HG03095 (cell line): ENCODE results near the gene FBN1.

Source experiments
- ATAC-seq: cut with Tn5 transposase; IDR thresholded peaks from one replicate; pipeline ENCODE4 v1.9.1; 2021; ENCODE audit warnings: moderate library complexity; ENCODE audit not compliant: unreplicated experiment

FBN1 gene

DNA sequence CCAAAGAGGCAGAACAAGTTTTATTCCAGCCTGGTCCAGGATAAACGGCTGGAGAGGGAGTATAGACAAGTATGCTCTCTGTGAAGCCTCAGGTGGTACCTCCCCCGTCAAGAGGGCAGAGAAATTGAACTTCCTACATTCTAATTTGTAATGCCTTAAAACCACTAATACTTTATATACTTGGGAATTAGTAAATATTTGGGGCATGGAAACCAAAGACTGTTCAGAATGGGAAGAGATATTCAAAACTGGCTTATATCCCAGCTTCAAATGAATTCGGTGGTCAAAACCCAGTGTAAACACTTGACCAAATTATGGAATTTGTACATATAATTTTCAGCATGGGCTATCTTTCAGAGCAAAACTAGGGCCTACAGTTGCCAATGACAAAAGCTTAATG lies 122.6 kb downstream of the FBN1 start:
- no peak for ATAC-seq

DNA sequence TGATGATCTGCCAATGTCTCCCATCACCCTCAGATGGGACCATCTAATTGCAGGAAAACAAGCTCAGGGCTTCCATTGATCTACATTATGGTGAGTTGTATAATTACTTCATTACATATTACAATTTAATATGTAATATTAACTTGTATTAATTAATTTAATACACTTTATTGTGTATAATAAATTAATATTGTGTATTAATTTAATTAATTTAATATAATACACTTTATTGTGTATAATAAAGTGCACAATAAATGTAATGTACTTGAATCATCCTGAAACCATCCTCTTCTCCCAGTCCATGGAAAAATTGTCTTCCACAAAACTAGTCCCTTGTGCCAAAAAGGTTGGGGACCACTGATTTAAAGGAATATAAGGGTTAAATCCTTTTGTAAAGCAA lies 123.4 kb downstream of the FBN1 start:
- ATAC-seq: no peak

DNA sequence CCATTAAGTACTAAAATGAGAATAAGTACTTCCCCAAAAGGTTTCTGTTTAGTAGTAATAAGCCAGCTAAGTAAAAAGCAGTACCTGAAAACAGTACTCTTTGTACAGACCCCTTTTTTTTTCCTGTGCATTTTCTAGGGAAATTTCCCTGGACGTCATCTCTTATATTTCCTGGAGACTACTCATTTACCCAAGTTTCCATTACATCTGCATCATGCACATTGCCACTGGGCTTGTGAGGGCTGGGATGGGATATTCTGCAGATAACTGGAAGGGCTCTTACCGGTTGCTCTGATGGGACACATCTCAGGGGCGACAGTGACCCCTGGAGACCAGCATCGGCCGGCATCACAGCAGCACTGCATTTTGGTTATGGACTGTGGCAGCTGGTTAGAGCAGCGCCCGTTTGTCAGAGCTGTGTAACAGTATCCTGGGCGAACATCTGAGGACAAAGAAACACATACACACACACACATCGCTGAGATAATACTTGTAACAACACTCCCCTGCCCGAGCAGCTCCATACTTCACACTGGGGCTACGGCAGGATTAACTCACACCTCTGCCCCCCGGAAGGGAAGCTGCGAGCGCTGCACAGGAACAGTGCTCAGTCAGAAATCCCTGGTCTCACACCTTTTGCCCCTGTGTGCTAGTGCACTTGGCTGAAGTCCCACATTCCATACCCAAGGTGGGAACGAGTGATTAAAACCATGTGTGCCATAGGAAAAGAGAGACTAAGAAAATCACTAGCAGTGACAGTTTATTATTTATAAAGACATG lies 124.9 kb downstream of the FBN1 start:
- ATAC-seq: no peak

DNA sequence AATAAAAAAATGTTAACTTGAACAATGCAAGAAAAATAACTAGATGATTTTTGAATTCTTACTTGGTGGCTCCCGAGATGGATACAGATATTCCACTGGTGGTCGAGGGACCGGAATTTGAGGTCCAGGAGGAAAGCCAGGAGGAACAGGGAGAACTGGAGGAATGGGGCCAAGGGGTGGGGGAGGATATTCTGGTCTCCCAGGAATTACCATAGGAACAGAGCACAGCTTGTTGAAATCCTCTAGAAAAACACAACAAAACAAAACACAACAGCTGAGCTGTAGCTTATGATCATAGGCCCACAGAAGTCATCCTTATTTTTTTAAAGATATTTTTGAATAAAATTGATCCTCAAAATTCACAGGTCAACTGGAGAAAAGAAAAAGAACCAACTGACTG lies 129.4 kb downstream of the FBN1 start:
- ATAC-seq: no peak

DNA sequence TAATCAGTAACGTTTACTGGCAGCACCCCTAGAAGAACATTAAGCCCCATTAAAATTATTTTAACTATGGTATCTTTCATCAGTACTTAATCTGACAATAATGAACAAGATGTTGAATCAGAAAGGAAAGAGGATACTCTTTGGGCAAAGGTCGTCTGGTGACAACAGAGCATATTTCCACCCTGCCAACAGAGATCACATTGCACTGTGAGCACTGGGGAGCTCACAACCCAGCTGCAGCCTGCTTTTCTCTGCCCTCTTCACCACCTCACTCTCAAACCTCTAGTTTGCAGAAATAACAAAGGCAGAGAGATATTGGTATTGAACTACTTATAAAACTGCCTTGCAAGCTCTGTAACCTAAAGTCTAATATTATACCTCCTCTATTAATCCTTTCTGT lies 130.0 kb downstream of the FBN1 start:
- no peak for ATAC-seq

DNA sequence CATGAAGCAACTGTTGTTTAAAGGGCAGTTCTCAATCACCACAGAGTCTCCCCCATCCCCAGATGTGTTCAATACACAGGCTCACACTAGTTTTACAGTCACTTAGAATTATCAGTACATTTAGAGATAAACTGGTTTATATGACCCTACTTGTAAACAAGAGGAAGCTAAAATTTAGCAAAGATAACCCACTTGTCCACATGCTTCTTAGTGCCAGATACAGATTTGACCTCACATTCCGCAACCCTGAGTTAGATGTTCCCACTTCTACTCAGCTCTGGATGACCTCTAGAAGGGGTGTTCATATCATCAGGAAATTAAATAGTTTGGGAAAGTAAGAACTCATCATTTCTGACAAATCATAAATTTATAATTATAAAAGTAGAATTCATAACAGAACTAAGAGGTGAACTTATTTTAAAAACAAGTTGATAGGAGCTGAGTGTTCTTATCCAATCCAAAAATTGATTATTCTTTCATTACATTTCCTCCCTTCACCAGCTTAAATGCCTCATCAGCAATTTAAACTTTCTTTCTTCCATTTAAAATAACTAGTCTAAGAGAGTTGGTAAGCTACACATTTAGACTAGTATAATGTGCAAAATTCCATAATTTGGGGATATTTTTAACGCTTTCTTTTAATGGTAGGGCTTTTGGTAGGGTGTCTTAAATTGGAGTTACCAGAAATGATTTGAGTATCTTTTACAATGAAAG lies 131.2 kb downstream of the FBN1 start:
- no peak for ATAC-seq

DNA sequence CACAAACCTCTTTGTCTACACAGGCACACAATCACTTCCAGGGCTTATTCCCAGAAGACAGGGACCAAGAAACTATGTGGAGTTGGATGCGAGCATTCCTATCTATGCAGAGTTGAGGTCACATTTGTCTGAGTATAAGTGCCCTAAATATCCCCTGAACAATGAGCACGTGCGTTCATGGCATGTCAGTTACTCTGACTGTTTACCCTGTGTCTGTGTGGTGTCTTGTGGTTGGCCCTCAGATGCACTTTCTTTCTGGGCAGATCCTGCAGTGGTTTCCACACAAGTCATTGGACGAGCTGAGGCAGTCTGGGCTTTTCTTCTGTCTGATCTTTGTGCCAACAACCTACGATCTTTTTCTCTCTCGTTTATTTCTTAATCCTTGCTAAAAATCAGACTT lies 134.5 kb downstream of the FBN1 start:
- ATAC-seq: no peak

DNA sequence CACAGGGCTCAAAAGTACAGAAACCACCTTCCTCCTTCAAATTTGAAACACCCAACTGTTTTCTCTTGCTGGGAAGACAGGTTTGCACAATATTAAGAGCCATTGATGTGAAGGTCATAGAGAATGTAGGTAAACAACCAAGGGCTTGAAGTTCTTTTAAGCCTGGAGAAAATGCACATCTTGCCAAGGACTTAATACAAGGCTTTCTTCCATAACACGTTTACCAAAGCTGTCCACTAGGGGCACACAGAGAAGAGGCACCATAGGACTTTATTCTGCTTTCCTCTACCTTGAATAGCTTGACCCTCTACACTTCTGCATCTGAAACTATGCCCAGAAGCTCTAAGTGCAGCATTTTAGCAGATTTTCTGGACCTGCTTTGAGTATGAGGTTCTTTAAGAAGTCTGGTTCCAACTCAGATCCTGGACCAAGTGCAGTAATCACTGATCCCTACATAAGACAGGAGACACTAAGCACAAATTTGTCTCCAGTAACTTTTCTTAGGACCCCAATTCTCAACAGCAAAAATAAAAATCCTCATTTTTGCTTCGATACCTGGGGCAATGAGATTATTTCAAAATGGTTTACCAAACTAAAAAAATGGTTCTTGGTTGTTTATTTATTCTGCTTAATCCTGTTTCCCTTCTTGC lies 138.0 kb downstream of the FBN1 start:
- ATAC-seq: no peak

DNA sequence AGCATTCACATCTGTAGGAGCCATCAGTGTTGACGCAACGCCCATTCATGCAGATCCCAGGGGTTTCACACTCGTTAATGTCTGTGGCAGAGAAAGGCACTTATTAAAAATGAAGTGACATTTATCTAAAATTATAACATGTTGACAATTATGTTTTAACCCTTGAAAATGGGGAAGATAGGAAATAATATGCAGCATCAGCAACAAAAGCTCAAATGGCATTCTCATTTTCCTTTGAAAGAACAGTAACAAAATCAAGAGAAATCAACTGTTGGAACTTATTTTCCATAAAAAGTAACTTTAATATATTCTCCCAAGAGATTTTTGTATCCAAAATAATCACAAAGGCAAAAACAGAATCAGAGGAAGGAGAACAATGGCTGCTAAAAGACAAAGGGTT lies 140.4 kb downstream of the FBN1 start:
- ATAC-seq: no peak

DNA sequence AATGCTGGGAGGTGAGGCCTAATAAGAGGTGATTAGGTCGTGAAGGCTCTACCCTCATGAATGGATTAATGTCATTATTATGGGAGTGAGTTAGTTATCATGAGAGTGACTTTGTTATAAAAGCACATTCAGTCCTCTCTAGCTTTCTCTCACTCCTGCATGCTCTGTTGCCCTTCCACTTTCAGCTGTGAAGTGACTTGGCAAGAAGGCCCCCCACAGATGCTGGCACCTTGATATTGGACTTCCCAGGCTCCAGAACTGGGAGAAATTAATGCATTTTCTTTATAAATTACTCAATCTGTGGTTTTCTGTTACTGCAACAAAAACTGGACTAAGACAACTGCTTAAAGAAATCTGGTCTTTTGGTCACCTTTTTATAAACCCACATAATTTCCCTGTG lies 144.3 kb downstream of the FBN1 start:
- ATAC-seq: no peak

DNA sequence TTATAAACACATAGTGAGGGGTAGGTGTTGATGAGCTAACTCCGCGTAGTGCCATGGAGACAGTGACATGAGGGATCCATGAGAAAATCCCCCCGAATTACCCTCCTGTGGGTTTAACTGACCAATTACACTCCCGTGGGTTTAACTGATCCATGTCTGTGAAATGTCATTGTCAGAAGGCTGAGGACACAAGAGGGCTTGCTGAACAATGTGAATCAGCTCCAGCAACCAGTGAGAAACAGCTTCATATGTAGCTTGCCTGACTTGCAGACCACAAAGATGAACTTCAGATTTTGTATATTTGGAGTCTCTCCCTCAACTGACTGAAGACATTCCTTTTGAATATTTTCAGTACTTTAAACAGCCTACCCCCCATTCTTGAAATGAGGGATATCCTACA lies 144.9 kb downstream of the FBN1 start:
- no peak for ATAC-seq

DNA sequence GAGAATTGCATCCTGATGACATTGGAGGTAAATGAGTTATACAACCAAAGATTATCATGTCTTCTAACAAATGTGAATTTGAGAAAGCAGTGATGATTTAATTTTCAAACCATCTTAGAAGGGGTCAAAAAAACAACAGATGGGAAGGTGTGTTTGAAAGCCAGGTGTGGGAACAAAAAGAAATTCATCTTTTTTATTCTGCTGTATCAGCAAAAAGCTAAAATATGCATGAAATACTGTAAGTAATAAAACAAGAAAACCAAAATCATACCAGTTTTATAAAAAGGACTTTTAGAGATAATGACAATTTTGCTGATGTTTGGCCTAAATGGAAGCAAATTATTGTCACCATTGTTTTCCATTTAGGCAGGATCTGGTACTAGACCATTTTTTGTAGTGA lies 145.5 kb downstream of the FBN1 start:
- no peak for ATAC-seq

DNA sequence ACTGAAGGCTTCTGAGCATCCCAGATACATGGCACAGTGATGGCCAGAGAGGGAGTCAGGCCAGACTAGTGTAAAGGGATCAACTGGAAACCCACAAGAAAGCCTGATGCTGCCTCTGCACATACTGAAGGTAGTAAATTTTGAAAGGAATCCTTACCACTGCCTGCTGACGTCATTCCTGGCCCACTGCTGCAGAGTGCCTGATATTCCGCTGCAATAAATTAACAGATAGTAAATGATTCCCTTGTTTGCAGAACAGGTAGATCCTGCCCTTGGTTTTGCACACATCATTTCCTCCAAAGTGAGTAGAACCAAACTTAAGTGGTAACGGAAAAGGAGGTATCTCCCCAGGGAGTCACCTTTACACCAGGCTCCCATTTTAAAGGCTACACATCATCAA lies 146.7 kb downstream of the FBN1 start:
- no peak for ATAC-seq

DNA sequence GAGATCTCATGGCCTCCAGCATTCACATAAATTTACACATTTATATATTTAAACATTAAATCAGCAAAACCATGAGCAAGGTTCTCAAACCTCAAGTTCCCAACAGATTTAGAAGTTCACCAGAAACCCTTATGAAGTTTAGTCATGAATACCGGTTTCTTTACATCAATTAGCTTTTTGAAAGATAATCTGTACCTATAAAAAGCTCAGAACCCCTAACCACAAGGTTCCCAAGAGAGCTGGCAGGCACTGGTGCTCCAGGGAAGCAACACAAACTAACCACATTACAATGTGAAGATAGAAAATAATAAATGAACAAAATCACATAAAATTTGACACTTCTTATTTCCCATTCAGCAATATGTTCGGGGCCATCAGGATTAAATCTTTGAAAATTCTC lies 150.9 kb downstream of the FBN1 start:
- no peak for ATAC-seq

DNA sequence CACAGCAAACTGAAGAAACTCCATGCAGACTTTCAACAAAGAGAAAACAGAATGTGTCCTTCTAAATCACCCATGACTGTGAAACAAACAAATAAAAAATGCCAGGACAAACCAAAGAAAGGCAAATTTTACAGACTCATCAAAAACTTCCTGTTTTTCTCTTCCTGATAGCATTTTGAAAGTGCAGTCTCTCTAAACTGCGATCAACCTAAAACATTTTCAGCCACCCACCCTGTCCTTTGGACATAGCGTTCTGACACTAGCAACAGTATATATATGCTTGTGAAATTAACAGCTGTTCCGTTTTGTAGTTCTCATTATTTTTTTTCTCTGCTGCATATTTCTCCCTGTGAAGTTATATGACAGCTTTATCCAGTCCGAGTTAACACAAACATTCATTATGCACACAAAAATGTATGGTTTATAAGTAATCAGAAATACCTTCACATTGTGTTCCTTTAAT lies 151.7 kb downstream of the FBN1 start:
- no peak for ATAC-seq

DNA sequence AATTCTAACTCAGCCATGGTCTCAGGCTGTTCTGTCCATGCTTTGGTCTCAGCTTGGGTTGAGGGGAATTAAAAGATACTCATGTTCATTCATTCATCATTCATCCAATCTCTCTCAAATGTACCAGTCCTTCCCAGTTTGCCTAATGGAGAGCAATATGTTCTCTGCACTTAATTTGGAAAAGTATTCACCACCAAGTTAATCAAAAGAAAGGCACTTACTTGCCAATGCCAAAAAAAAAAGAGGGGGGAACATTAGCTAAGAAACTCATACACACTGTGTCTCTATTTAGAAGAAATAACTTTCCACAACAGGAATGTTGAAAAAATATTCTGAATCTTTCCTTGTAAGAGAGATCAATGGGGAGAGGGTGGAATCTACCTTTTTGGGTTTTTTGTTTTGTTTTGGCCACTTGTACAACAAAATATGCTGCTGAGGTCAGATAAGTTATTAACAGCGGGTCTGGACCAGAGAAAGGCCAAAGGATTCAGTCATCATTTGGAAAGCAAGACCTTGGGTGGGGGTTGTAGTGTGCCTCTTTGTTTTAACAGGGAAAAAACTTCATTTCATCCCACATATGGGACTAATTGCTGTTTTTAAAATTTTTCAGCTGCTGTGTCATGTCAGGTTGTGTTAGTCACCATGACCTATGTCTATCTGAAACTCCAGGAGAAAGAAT lies 152.3 kb downstream of the FBN1 start:
- no peak for ATAC-seq

DNA sequence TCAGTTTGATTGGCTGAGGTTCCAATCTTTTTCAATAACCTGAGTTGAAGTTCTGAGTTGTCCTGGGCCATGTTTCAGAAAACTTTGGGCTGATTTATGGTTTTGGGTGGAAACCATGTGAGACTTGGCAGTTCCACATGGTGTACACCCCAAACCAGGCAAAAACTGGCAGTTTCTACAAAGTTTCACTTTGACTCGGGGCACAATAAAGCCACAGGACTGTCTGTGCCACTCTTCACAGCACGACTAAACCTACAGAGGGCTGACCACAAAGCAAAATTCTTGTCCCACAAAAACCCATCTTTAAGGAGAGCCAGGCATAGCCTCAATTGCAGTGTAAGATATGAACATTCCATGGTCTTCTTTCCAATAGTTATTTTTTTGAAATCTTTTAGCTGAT lies 159.3 kb downstream of the FBN1 start:
- no peak for ATAC-seq

DNA sequence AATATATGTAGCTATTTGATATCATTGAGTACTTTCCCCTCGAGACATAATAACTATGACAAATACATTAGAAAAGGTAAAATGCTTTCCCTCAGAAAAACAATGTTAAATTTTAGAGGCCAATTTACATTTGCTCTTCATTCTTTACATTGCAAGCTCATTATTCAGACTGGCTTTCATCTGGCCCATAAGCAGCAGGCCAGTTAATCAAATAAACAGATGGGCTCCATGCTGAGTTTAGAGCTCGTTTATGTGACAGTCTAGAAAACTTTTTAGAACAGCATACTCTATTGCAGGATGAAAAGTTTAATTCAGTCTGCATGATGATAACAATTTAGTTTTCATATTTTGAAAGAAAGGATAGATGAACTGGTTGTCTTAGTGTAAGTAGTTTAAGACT lies 163.7 kb downstream of the FBN1 start:
- ATAC-seq: no peak

DNA sequence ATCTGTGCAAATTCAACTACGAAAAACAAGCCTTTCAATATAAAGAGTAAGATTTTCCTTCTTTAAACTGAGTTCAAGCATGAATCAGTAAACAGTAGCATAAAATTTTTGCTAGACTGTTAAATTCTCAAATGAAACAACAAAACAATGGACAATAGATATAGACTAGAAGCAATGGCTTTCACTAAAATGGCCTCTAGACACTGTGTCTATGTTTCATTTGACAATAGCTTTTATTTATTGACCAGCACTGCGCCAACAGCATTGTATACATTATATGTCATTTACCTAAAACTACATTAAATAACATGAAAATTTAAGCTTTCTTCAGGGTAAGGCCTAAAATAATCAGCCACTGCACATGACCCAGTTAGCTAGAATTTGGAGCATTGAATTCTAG lies 165.8 kb downstream of the FBN1 start:
- no peak for ATAC-seq

DNA sequence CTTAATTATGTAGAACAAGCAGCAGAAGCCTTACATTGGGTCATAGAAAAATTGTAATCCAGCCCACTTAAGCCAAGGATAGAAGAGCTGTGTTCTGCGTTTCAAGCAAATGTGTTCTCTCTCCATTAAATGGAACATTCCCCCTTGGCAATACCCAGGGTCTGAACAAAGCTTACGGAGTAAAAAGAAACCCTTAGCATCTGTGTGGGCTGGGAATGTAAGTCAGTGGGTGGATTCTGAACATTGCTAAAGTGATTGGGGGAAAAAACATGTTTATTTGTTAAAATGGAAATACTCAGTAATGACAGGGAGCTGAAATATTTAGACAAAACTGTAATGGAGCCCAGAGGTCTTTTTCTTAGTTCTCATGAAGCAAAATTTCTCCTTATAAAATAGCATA lies 166.9 kb downstream of the FBN1 start:
- ATAC-seq: no peak

DNA sequence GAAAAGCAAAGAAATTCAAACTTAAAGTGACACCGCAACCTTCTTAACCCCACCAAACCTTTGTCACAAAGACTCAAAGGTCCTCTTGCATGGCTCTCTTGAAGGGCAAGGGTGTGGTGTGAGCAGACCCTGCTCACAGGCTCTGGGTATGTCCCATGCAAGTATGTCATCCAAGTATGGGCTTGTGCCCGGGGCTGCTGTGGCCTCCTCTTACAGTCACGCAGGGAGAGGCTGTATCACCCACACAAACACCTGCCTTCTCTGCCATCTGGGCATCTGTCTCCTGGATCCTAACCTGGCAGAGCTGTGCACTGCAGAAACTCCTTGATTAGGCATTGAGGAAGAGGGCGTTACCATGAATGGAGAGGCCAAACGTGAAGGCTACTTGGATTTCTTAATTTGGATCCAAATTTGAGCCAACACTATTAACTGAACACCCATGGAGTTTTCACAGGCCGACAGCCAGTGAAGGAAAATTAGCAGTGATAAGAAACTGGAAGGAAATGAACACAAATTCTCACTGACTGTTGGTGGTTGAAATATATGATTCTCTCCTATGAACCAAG lies 167.6 kb downstream of the FBN1 start:
- no peak for ATAC-seq
